Measurements from ENCODE around the gene ABCB1.
"Not testable (repeated sequence)": the region's sequence is repeated elsewhere in the genome, so short reads cannot be mapped to it uniquely, and the experiment has no call there.

The ABCB1 gene

GRCh38 chr7:87464830-87465533 lies 135.7 kb downstream of the ABCB1 start:
- not testable (repeated sequence) for DNase-seq

- no peak for DNase-seq
These were observed 136.7 kb downstream of the ABCB1 start for GRCh38 chr7:87463982-87464381.

GRCh38 chr7:87460444-87460843 lies 140.2 kb downstream of the ABCB1 start:
- DNase-seq = not testable (repeated sequence)

GRCh38 chr7:87459941-87460340 lies 140.7 kb downstream of the ABCB1 start:
- no peak for DNase-seq

GRCh38 chr7:87458148-87458547 lies 142.5 kb downstream of the ABCB1 start:
- DNase-seq = no peak

GRCh38 chr7:87456247-87456646 lies 144.4 kb downstream of the ABCB1 start:
- DNase-seq = no peak
